Astrocyte (in vitro differentiated cells and primary cell): Measurements from ENCODE around the gene AJAP1.

ENCODE experiments used
- CTCF ChIP-seq: IDR thresholded peaks from 2 replicates; pipeline ENCODE4 v1.5.1; 2011; ENCODE audit warnings: low read depth, mild to moderate bottlenecking, inconsistent platforms, low read length, moderate library complexity; ENCODE audit not compliant: insufficient read depth
- EZH2 ChIP-seq: IDR thresholded peaks from 2 replicates; pipeline ENCODE4 v1.6.1; 2012; ENCODE audit warnings: mild to moderate bottlenecking, low read length, inconsistent platforms; ENCODE audit not compliant: insufficient read depth

- TF ChIP-seq CTCF (no peak), EZH2 (no peak)
Measured at GRCh38 chr1:4648657-4649056, 5.8 kb upstream of the AJAP1 start.
